ENCODE results near the gene ZNF292. TPM values are rescaled to one million over a fixed set of nuclear protein-coding genes. Genes with fewer than 3 reads are reported as not detected.

The ZNF292 gene
- polyA plus RNA-seq, 1 of the 3 experiments (the other 2 are of a cell fraction) = 3.2 TPM

- H4K20me1 ChIP-seq (ENCODE audit: insufficient read depth) = peaks cover 98% of the 10 kb centered on the region
- CTCF ChIA-PET = no interaction called here
Measured at GRCh38 chr6:87171938-87172633, 16.7 kb downstream of the ZNF292 start.

More at GRCh38 chr6:87171938-87172633, 16.7 kb downstream of the ZNF292 start:
- Histone ChIP-seq H3K79me2 (ENCODE audit: insufficient read depth) (peaks cover 100% of the 10 kb centered on the region), H3K9me3 (no peaks in the 10 kb centered on the region), H3K4me1 (ENCODE audit: control insufficient read depth in 1 of 2, insufficient read depth in 2 of 2, low read depth in 1 of 2, low read length in 1 of 2) (peaks cover 0 to 10% of the 10 kb centered on the region in 2 experiments; a peak in 3 of 4 replicates), H3K27ac (ENCODE audit: low read depth in 2 of 2, low read length in 1 of 2) (no peak overlapping the region), H3K36me3 (replicated peaks in 1 of 2; ENCODE audit: control insufficient read depth in 1 of 2, insufficient read depth in 2 of 2, low read length in 1 of 2) (peaks cover 10 to 11% of the 10 kb centered on the region in 2 experiments), H3K4me2 (no peak overlapping the region), H3K27me3 (ENCODE audit: insufficient read depth) (no peaks in the 10 kb centered on the region), H3K9me2 (no peaks in the 10 kb centered on the region), H3F3A (replicated peaks; ENCODE audit: insufficient read depth) (no peaks in the 10 kb centered on the region), H3K4me3 (ENCODE audit: low read depth in 2 of 2, low read length in 1 of 2) (no peak overlapping the region), H3K9ac (no peak overlapping the region), H2AFZ (ENCODE audit: low read depth) (no peak overlapping the region)
- no peak for DNase-seq
- TF ChIP-seq GABPA (IDR thresholded peaks at IDR 0.05; ENCODE audit: low read depth) (no peak), ZBTB33 (IDR thresholded peaks at IDR 0.05; ENCODE audit: borderline replicate concordance, low read depth) (no peak), EZH2phosphoT487 (IDR thresholded peaks at IDR 0.05; ENCODE audit: borderline replicate concordance, low read depth) (no peak), USF2 (IDR thresholded peaks at IDR 0.05; ENCODE audit: borderline replicate concordance, low read depth, low read length) (no peak), YY1 (IDR thresholded peaks at IDR 0.05; ENCODE audit: low read depth) (no peak), RAD21 (IDR thresholded peaks at IDR 0.05; ENCODE audit: low read length) (no peak), EP300 (IDR thresholded peaks at IDR 0.05; ENCODE audit: borderline replicate concordance in 1 of 2, low read depth in 1 of 2, low read length in 1 of 2) (no peak), IRF3 (IDR thresholded peaks at IDR 0.05; ENCODE audit: low read depth, low read length) (no peak), RXRA (IDR thresholded peaks at IDR 0.05; ENCODE audit: borderline replicate concordance, low read depth) (no peak), PBX3 (IDR thresholded peaks at IDR 0.05) (no peak), USF1 (IDR thresholded peaks at IDR 0.05; ENCODE audit: borderline replicate concordance, low read depth) (no peak), JUND (IDR thresholded peaks at IDR 0.05) (no peak)
- POLR2A ChIA-PET = no interaction called here
- WGBS (ENCODE audit: low lambda C conversion rate) = 92% methylated on average over 2 of the region's 2 CpGs

All from SK-N-SH (cell line).